IPS DF 19.7 (cell line): ENCODE data around the gene CFDP1.
"Not testable (repeated sequence)": the region's sequence is repeated elsewhere in the genome, so short reads cannot be mapped to it uniquely, and the experiment has no call there.

Experiments used
- DNase-seq: peaks from one replicate; pipeline ENCODE4 v3.0.0-alpha.2; 2013; ENCODE audit warnings: low read depth, low spot score

Gene CFDP1

GRCh38 chr16:75458439-75458838 lies 25.1 kb upstream of the CFDP1 start:
- DNase-seq = no peak

GRCh38 chr16:75458029-75458428 lies 24.7 kb upstream of the CFDP1 start:
- no peak for DNase-seq

DNA sequence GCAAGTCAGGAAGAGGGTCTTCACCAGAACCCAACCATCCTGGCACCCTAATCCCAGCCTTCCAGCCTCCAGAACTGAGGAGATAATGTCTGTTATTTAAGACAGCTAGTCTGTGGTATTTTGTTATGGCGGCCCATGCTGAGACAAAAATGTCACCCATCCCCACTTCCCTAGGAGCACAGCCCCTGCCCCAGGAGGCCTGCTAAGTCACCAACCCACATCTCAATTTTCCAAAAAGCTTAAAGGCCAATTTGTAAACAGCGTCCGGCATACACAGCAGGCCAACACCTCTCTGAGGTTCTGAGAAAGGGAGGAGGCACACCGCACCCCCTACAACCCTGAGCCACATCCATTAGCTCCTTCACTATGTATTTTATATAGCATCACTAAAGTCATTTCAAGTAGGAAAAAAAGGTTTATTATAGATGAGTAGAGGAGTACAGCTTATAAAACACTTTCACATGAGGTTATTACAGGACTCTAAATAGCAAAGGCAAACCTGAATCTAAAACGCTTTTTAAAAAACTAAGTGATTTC lies 24.2 kb upstream of the CFDP1 start:
- no peak for DNase-seq

DNA sequence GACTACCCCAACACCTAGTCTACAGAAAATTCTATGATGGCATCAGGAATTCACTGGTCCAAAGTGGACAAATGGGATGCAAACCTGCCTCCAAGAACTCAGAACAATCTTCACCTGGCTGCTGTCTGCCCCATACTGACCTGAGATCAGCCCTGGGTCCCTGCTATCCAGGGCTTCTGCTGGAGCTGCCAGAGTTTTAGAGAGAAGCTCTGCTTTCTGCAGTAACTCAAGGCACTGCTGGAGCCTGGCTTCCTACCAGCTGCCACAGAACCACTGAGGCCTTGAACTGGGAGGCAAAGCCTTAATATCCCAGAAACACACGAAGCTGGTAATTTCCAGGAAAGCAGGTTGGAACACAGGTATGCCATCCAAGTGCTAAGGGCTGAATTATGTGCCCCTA lies 23.7 kb upstream of the CFDP1 start:
- DNase-seq = no peak

GRCh38 chr16:75456486-75456885 lies 23.2 kb upstream of the CFDP1 start:
- DNase-seq = not testable (repeated sequence)

GRCh38 chr16:75455677-75456076 lies 22.4 kb upstream of the CFDP1 start:
- no peak for DNase-seq

DNA sequence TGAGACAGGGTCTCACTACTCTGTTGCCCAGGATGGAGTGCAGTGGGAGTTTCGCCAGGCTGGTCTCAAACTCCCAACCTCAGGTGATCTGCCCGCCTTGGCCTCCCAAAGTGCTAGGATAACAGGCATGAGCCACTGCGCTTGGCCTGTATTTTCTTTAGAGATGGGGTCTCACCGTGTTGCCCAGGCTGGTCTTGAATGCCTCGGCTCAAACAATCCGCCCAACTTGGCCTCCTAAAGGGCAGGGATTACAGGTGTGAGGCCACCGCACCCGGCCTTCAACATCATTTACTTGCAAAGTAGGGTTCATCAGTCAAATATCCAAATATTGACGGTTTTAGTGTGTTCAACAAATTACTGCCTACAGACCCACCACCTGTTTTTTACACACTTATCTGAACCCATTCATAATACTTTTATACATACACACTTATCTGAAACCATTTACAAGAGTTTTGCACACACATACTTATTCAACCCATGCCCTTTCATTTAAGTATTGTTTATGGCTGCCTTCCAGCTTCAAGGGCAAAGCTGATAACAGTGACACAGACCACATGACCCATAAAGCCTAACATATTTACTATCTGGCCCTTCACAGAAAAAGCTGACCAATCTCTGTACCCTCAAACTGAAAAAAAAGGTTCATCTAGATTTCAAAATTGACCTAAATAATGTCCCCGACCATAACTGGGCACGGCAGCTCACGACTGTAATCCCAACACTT lies 19.3 kb upstream of the CFDP1 start:
- no peak for DNase-seq

DNA sequence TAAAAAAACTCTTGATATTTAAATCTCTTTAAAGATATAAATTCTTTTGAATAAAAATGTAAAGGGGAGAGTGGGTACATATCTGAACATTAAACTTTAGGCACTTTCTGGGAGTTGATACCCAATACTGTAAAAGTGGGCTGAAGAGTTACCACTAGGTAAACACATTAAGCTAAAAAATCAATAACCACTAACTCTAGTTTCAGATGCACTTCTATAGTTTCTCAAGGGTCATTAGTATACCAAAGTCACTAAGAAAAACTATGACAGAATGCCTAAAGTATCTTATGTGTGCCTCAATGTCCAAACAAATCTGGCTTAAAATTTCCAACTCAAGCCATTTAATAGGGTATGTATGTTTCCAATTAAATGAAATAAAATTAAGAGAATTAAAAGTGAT lies 13.1 kb upstream of the CFDP1 start:
- no peak for DNase-seq

GRCh38 chr16:75445298-75445697 lies 12.0 kb upstream of the CFDP1 start:
- DNase-seq = no peak

DNA sequence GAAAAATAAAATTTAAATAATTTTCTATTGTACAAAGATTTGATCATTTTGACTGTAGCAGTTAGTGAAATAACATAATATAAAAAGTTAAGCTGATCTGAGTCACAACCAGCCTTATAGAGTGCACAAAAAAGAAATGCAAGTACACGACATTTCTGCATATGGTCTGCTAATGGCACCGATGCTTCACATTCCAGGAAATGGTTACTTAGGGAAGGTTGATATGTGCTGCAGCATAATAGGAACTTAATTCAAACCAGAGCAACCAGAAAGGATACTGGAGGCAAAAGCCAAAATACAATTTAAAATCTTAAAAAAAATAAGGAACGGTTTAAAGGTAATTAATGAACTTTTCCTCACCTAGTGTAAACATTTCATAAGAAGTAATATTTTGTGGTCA lies 10.0 kb upstream of the CFDP1 start:
- DNase-seq = no peak

DNA sequence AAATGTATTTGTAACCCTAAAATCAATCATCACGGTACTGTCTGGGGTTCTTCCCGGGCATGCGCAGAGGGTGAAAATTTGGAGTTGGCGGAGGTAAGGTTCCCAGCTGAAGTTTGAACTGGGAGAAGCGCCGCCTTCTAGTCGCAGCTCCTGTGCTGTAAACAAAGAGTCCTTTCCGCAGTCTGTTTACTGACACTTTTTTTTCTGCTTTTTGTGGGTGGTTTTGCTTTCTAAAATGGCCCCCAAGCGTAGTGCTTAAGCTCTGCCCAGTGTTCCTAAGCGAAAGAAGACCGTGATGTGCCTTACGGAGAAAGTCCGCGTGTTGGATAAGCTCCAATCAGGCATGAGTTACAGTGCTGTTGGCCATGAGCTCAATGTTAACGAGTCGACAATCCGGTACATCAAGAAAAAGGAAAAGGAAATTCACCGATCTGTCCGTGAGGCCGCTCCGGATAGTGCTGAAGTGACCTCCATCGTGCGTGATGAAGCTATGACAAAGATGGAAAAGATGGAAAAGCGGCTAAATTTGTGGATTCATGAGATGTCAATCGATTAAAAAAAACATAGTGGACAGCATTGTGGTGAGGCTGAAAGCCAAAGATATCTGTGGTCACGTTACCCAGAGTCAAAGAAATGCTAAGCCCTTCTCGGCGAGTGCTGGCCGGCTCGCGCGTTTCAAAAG lies 570 bp upstream of the CFDP1 start:
- DNase-seq = peak; percentile 83

DNA sequence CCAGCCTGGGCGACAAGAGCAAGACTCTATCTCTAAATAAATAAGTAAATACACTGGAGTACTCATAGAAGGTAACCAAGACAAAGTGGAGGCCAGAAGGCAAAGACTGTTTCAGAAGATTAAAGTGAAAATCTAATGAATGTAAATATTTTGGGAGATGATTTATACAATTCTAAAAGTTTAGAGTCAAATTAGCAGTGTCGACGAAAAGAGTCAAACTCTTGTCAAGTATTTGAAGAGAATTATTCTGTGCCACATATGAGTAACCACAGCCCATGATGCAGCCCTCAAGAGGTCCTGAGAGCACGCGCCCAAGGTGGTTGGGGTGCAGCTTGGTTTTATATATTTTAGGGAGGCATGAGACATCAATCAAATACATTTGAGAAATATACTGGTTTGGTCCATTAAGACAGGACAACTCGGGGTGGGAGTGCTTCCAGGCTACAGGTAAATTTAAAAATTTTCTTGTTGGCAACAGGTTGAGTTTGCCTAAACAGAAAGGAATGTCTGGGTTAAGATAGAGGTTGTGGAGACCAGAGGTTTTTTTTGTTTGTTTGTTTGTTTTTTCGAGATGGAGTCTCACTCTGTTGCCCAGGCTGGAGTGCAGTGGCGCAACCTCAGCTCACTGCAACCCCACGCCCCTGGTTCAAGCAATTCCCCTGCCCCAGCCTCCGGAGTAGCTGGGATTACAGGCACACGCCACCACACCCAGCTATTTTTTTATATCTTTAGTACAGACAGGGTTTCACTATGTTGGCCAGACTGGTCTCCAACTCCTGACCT lies 3.5 kb downstream of the CFDP1 start:
- no peak for DNase-seq

DNA sequence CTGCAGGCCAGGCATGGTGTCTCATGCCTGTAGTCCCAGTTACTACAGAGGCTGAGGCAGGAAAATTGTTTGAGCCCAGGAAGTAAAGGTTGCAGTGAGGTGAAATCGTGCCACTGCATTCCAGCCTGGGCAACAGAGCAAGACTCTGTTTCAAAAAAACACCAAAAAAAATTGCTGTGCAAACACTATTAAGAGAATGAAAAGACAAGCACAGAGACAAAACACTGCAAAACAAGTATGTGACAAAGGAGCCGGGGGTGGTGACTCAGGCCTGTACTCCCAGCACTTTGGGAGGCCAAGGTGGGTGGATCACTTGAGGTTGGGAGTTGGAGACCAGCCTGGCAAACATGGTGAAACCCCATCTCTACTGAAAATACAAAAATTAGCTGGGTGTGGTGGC lies 6.8 kb downstream of the CFDP1 start:
- DNase-seq = not testable (repeated sequence)

- not testable (repeated sequence) for DNase-seq
Observed at GRCh38 chr16:75424105-75424762, 9.1 kb downstream of the CFDP1 start.

- no peak for DNase-seq
Observed at GRCh38 chr16:75423723-75424104, 9.6 kb downstream of the CFDP1 start.

DNA sequence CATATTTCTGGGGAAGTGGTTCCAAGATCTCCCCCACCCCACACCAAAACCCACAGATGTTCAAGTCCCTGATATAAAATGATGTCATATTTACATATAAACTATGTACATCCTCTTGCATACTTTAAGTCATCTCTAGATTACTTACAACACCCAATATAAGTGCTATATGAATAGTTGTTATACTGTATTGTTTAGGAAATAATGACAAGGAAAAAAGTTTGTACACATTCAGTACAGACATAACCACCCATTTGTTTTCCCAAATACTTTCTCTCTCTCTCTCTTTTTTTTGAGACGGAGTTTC lies 11.5 kb downstream of the CFDP1 start:
- DNase-seq = no peak

- DNase-seq = no peak
Observed at GRCh38 chr16:75420987-75421819, 12.1 kb downstream of the CFDP1 start.

DNA sequence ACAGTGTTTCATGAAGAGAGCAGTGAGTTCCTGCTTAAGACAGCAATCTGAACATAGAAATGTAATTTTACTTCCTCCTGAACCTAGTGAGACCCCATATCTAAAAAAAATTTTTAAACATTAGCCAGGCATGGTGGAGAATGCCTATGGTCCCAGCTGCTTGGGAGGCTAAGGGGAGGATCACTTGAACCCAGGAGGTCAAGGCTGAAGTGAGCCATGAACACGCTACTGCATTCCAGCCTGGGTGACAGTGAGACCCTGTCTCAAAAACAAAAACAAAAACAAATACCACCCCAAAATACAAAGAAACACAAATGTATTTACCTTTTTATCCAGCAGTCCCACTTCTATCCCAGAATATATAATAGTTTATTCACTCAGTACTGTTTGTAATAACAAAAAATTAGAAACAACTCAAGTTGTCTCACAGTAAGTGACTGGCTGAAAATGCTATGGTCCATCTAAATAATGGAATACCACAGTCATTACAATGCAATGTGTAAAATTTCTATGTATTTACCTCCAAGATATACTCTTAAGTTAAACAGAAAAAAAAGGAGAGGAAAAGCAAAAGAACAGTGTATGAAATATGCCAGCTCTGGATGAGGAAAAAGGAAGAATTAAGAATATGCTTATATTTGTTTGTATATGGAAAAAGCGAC lies 16.3 kb downstream of the CFDP1 start:
- no peak for DNase-seq

DNA sequence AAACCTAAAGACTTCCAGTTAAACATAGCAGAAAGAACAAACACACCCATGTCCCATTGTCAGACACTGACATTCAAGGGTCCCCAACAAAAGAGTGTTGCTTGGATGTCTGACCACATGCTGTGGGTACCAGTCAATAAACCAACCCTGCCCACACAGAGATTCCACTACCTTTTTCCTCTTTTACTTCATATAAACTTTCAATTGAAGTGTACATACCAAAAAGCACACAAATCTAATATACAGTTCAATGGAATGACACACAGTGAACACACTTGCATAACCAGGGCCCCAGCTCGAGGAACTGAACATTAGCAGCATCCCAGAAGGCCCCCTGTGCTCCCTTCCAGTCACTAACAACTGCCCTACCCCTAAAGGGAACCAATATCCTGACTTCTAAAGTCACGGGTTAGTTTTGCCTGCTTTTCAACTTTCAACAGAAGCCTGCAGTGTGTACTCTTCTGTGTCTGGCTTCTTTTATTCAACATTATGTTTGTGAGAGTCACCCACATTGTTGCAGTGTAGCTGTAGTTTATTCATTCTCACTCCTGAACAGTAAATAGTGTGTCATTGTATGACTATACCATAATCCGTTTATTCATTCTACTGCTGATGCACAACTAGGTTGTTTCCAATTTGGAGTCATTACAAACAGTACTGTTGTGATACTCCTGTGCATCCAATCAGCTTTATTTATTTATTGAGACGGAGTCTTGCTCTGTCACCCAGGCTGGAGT lies 18.0 kb downstream of the CFDP1 start:
- DNase-seq = no peak

- no peak for DNase-seq
Observed at GRCh38 chr16:75413951-75414350, 19.4 kb downstream of the CFDP1 start.
